ENCODE measurements around the gene STARD3.

The STARD3 gene

GRCh38 chr17:39621523-39622379, 15.2 kb upstream of the STARD3 start:
- DNase-seq, result no peak

GRCh38 chr17:39622380-39623006, 14.5 kb upstream of the STARD3 start:
- no peak for DNase-seq

GRCh38 chr17:39623356-39623950, 13.5 kb upstream of the STARD3 start:
- no peak for DNase-seq

GRCh38 chr17:39624313-39624712, 12.6 kb upstream of the STARD3 start:
- DNase-seq, result no peak

GRCh38 chr17:39625198-39625785, 11.7 kb upstream of the STARD3 start:
- DNase-seq, result no peak

GRCh38 chr17:39626171-39627046, 10.5 kb upstream of the STARD3 start, which contains the start of gene PPP1R1B:
Gene PPP1R1B (plus strand): TSS chr17:39626952. CDS start chr17:39627393, 441 bp downstream.
- no peak for DNase-seq

GRCh38 chr17:39627047-39627711, 9.8 kb upstream of the STARD3 start:
- DNase-seq, result no peak

GRCh38 chr17:39627712-39628516, 9.0 kb upstream of the STARD3 start:
- DNase-seq, result no peak

- no peak for DNase-seq
These were observed 8.1 kb upstream of the STARD3 start for GRCh38 chr17:39628655-39629493.

GRCh38 chr17:39629494-39629880, 7.5 kb upstream of the STARD3 start:
- DNase-seq, result no peak

GRCh38 chr17:39629898-39630297, 7.0 kb upstream of the STARD3 start:
- DNase-seq, result no peak

- no peak for DNase-seq
These were observed 5.5 kb upstream of the STARD3 start for GRCh38 chr17:39631403-39631802.

- no peak for DNase-seq
These were observed 4.6 kb upstream of the STARD3 start for GRCh38 chr17:39632153-39632941.

- DNase-seq, result no peak
These were observed 3.3 kb upstream of the STARD3 start for GRCh38 chr17:39633570-39634183.

GRCh38 chr17:39634384-39634871, 2.5 kb upstream of the STARD3 start:
- DNase-seq, result no peak

- DNase-seq, result no peak
These were observed 1.2 kb upstream of the STARD3 start for GRCh38 chr17:39635614-39636176.

- no peak for DNase-seq
These were observed 387 bp upstream of the STARD3 start for GRCh38 chr17:39636587-39636926.

- DNase-seq, result no peak
These were observed 1.4 kb downstream of the STARD3 start for GRCh38 chr17:39638317-39638716.

Data from SIG-M5 (cell line).